DLD1 (cell line): Measurements from ENCODE around the gene TAT.
"Not testable (repeated sequence)": the region's sequence is repeated elsewhere in the genome, so short reads cannot be mapped to it uniquely, and the experiment has no call there.

ENCODE experiments used
- in situ Hi-C: cut with HindIII; loops from 2 replicates; pipeline ENCODE4 v1.10.0; 2017; ENCODE audit warnings: low sequenced_read_pairs

TAT gene

GRCh38 chr16:71576971-71577370 lies at the start of gene TAT:
Gene TAT, minus strand, starts transcription at chr16:71577092. Its CDS starts 677 bp downstream, at chr16:71576415.
- in situ Hi-C loops: no loop called here

- in situ Hi-C loops: no loop called here
These were observed 49.3 kb upstream of the TAT start, which contains the start of gene MARVELD3 for GRCh38 chr16:71626018-71626857. Gene MARVELD3, plus strand, starts transcription at chr16:71626184. Its CDS starts 46 bp downstream, at chr16:71626230.

GRCh38 chr16:71625113-71625850 lies 48.4 kb upstream of the TAT start:
- in situ Hi-C loops: no loop called here

GRCh38 chr16:71623597-71623996 lies 46.7 kb upstream of the TAT start:
- in situ Hi-C loops: no loop called here

DNA sequence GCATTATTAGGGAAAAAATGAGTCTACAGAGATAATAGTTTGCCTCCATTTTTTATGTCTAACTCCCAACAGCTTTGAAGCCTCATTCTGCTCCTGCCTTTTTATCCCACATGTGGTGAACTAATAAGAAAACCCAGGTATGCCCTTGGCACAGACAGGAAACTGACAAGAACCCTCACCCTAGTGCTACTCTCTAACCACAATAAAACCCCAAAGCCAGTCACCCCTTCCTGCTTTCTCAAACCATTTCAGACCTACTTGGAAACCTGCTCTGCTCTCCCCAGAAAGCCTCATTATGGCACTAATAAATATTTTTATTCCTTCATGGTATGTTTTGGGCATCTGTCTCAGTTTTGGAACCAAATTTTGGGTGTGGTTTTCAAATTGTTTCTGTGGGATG lies 45.2 kb upstream of the TAT start:
- in situ Hi-C loops: no loop called here

GRCh38 chr16:71618429-71618828 lies 41.5 kb upstream of the TAT start:
- in situ Hi-C loops: no loop called here

GRCh38 chr16:71614956-71615355 lies 38.1 kb upstream of the TAT start:
- in situ Hi-C loops: not testable (repeated sequence)

GRCh38 chr16:71610936-71611871 lies 34.3 kb upstream of the TAT start:
- in situ Hi-C loops: no loop called here

DNA sequence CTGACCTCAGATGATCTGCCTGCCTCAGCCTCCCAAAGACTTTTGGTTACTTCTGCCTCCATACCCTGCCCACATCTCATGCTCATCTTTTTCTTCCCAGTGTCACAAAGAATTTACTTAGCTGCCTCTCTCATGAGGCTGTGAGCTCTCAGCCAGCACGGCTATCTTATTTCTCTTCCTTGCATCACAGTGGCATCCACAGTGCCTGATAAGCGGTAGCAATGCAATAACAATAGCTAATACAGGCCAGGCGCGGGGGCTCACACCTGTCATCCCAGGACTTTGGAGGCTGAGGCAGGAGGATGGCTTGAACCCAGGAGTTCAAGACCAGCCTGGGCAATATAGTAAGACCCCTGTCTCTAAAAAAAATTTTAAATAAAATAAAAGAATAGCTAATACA lies 33.6 kb upstream of the TAT start:
- in situ Hi-C loops: no loop called here

DNA sequence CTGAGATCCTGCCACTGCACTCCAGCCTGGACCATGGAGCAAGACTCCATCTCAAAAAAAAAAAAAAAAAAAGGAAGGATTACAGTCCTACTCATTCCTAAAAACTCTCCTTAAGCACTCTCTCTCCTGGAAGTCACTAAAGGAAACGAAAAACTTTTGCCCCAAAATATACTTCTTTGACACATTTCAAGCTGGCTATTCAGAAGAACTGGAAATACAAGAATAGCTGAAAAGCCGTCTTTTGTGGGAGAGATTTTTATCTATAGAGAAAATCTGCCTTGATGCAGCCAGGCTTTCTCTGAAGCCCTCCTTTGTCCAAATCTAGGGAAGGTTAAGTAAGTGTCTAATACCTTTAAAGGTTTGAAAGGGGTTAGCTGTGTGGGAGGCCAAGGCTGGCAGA lies 32.2 kb upstream of the TAT start:
- in situ Hi-C loops: no loop called here

GRCh38 chr16:71600822-71601221 lies 23.9 kb upstream of the TAT start:
- in situ Hi-C loops: no loop called here

GRCh38 chr16:71598426-71598825 lies 21.5 kb upstream of the TAT start:
- in situ Hi-C loops: not testable (repeated sequence)

DNA sequence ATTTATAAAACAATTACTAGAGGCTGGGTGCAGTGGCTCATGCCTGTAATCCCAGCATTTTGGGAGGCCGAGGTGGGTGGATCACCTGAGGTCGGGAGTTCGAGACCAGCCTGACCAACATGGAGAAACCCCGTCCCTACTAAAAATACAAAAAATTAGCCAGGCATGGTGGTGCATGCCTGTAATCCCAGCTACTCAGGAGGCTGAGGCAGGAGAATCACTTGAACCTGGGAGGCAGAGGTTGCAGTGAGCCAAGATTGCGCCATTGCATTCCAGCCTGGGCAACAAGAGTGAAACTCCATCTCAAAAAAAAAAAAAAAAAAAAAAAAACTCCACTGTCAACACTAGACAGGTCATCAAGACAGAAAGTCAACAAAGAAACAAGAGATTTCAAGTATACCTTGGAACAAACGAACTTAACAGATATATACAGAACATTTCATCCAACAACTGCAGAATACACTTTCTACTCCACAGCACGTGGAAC lies 18.5 kb upstream of the TAT start:
- in situ Hi-C loops: not testable (repeated sequence)

DNA sequence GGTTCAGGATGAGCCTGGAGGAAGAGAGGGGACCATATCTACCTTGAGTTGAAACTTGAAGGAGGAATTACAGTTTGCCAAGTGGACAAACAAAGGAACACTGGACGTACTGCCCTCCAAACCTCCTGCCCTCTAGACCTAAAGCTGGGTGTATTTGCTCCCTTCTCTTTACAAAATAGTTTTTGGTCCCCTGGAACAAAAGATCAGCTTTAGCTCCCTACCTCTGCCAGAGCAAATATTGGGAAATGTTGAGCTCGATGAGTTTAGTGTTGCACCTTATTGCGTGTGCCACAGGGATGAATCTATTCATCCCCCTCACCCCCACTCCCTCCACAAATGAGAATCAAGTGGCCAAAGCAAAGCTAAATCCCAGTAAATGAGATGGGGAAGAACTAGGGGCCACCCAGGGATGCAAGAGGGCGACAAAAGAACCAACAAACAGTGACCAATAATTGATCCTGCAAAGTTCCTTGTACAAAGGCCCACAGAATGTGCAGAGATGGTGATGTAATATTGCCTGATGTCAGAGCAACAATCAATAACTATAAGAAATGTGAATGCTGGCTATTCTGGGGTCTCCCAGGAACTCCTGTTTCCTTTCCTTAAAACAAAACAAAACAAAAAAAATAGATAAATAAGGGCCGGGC lies 17.2 kb upstream of the TAT start:
- in situ Hi-C loops: no loop called here

DNA sequence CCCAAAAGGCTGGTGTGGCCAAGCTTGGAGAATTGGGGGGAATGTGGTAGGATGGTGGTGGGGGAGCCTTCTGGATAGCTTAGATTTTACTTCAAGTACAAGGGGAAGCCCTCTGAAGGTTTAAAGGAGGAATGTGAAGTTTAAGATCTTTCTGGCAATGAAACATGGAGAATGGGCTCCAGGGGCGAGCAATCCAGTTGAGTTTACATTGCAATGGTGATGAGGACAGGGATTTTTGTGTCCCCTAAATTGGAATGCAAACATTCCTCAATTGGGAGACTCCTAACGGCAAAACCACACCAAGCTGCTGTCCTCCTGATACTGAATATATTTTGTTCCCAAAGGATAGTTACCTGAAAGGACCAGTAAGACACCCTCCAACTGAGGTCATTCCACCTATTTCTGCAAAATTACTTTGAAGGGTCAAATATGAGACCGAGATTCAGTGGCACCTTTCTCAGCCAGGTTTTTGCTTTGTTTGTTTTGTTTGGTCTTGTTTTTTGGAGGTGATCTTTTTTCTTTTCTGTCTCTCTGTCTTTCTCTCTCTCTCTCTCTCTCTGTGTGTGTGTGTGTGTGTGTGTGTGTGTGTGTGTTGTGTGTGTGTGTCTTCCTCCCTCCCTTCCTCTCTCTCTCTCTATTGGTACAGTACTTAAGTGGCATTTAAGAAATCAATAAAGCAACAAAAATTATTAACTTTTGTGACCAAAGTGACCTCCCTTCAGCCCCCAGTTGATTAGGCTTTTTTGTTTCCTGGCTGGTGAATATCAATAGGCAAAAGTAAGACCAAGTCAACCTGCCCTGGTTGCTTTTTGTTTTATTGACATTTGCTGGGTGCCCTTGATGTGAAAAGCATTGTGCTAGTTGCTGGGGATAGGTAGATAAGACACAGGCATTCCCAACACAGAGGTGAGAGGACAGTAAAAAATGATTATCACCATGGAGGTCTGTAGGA lies 16.4 kb upstream of the TAT start:
- in situ Hi-C loops: no loop called here

- in situ Hi-C loops: no loop called here
These were observed 15.0 kb upstream of the TAT start for GRCh38 chr16:71591917-71592316.

GRCh38 chr16:71590584-71590983 lies 13.7 kb upstream of the TAT start:
- in situ Hi-C loops: no loop called here

GRCh38 chr16:71590071-71590470 lies 13.2 kb upstream of the TAT start:
- in situ Hi-C loops: not testable (repeated sequence)

GRCh38 chr16:71589334-71589733 lies 12.4 kb upstream of the TAT start:
- in situ Hi-C loops: not testable (repeated sequence)
